ENCODE data around the gene POU6F1.
"Not testable (repeated sequence)": the region's sequence is repeated elsewhere in the genome, so short reads cannot be mapped to it uniquely, and the experiment has no call there.

The POU6F1 gene, protein sequence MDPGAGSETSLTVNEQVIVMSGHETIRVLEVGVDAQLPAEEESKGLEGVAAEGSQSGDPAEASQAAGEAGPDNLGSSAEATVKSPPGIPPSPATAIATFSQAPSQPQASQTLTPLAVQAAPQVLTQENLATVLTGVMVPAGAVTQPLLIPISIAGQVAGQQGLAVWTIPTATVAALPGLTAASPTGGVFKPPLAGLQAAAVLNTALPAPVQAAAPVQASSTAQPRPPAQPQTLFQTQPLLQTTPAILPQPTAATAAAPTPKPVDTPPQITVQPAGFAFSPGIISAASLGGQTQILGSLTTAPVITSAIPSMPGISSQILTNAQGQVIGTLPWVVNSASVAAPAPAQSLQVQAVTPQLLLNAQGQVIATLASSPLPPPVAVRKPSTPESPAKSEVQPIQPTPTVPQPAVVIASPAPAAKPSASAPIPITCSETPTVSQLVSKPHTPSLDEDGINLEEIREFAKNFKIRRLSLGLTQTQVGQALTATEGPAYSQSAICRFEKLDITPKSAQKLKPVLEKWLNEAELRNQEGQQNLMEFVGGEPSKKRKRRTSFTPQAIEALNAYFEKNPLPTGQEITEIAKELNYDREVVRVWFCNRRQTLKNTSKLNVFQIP

DNA sequence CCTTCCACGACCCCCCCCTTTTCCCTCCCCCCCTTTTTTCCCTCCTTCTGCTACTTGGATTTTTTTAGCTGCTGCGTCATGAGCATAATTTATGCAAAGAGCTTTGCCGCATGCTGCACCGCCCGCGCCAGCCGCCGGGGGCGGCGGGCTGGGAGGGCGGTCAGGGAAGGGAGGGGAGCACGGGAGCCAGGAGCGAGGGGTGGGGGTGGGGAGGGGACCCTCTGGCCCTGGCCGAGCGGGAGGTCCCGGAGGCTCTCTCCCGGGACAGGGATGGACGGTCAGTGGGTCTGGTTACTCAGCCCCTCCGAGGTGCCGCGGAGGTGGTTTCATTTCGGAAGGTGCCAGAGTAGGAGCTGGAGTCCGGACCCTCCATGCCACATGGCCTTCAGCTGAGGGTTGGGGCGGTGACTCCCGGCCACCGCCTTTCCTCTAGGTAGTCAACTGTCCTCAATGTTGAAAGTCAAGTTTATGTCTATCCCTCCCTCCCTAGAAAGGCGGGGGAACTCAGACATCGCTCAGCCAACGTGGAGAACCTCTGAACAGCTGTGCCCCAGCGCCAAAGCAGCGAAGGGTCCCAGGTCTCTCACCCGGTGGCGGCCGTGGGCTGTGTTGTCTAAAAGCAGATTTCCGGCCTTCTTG is at the start of gene POU6F1:
Gene POU6F1, minus strand, starts transcription at position 95 of the 639 bp plus-strand sequence. CDS start 11,226 bp downstream, outside the sequence.
- peak; percentile 73 to 80 for DNase-seq

DNA sequence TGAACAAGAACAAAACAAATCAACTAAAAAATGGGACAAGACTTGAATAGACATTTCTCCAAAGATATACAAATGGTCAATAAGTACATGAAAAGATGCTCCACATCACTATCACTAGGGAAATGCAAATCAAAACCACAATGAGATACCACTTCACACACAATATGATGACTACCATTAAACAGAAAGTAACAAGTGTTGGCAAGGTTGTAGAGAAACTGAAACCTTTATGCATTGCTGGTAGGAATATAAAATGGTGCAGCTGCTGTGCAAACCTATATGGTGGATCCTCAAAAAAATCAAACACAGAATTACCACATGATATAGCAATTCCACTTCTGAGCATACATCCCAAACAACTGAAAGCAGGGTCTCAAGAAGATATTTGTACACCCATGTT is 47.2 kb upstream of the POU6F1 start:
- DNase-seq = no peak

DNA sequence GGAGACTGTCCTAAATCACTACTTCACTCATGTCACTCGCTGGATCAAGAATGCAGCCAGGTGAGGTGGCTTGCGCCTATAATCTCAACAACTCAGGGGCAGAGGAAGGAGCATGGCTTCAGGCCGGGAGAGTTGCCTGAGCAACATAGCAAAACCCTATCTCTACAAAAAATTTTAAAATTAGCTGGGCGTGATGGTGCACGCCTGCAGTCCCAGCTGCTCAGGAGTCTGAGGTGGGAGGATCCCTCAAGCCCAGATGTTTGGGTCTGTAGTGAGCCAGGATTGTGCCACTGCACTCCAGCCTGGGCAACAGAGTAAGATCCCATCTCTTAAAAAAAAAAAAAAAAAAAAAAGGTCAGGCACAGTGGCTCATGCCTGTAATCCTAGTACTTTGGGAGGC is 46.4 kb upstream of the POU6F1 start:
- DNase-seq = no peak

DNA sequence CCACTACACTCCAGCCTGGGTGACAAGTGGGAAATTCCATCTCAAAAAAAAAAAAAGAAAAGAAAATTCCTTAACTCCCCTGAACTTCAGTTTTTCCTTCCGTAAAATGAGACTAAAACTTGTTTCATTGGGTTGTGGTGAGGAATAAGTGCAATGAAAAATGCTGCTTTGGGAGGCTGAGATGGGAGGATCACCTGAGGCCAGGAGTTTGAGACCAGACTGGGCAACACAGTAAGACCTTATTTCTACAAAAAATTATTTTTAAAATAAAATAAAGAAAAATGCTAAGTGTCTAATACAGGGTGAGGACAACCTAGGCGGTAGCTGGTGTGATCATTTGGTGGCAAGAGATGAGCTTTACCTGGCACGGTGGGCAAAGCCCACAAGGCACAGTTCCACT is 45.5 kb upstream of the POU6F1 start:
- DNase-seq = no peak

DNA sequence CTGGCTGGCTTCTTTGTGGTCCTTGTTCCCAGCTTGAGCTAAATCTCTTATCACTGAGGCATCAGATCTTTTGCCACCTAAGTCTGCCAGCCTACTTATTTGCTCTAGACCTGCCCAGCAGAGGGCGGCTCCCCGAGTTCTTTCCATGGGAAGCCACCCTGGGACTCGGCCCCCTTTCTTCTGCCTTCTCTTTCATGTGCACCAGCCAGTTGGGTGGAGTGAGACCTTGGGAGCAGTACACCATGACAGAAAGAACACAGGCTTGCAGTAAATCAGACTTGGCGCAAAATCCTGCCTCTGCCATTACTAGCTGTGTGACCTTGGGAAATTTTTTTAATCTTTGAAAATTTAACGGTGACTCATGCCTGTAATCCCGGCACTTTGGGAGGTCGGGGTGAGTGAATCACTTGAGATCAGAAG is 44.9 kb upstream of the POU6F1 start:
- DNase-seq = no peak

DNA sequence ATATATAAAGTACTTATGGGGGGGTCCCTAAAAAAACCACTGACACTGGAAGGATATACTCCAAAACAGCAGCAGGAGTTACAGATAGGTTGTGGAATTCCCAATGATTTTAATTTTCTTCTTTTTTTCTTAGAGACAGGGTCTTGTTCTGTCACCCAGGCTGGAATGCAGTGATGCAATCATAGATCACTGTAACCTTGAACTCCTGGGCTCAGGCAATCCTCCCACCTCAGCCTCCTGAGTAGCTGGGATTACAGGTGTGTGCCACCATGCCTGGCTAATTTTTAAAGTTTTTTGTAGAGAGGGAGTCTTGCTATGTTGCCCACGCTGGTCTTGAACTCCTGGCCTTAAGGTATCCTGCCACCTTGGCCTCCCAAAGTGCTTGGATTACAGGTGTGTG is 41.7 kb upstream of the POU6F1 start:
- not testable (repeated sequence) for DNase-seq

DNA sequence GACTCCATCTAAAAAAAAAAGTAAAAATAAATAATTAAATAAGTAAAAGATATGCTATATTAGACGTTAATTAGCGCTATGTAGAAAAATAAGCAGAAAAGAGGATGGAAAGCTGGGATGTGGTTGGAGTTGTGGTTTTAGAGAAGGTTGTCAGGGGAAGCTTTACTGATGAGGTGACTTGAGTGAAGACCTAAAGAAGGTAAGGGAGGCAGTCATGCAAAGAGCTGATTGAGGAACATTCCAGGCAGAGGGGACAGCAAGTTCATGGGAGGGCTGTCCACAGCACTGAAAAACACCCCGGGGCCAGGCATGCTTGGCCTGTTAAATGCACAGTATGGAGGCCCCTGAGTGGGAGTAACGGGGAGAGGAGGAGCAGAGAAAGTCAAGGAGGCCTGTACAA is 36.7 kb upstream of the POU6F1 start:
- DNase-seq = no peak

DNA sequence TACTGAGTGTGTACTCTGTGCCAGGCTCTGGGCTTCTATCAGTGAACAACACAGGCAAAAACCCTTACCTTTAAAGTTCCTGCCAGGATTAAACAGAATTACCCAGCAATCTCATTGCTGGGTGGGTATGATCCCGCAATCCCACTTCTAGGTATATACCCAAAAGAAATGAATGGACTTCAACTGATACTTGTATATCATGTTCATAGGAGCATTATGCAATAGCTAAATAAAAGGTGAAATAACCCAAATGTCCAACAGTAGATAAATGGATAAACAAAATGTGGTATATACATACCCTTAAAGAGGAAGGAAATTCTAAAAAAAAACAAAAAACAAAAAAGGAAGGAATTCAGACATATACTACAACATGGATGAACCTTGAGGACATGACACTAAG is 35.4 kb upstream of the POU6F1 start:
- no peak for DNase-seq

DNA sequence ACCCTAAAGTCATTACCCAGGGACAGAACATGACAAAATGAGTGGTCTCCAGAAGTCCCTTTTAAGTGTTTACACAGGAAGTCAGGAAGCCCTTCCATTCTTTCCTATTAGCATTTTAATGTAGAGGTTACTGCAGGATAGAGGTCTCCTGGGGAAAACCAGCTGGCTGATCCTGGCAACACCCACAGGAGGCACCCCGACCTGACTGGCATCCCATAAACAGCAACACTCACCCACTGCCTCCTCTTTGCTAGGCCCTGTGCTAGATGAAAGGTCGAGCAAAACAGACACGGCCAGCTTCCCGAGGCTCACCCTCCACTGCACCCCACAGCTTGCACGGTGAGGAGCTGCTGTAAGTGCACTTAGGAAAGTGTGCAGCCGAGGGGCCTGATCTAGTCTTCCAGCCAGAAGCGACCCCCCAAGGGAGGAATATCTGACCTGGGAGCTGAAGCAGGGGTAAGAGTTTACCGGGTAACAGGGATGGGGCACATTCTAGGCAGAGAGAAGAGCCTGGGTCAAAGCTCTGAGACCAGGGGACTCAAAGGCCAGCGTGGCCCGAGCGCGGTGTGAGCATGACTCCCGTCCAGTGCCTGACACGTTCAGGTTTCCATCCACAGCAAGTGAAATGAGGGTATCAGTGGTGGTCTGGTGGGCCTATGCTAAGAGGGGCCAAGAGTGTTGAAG is 29.8 kb upstream of the POU6F1 start:
- DNase-seq = no peak

DNA sequence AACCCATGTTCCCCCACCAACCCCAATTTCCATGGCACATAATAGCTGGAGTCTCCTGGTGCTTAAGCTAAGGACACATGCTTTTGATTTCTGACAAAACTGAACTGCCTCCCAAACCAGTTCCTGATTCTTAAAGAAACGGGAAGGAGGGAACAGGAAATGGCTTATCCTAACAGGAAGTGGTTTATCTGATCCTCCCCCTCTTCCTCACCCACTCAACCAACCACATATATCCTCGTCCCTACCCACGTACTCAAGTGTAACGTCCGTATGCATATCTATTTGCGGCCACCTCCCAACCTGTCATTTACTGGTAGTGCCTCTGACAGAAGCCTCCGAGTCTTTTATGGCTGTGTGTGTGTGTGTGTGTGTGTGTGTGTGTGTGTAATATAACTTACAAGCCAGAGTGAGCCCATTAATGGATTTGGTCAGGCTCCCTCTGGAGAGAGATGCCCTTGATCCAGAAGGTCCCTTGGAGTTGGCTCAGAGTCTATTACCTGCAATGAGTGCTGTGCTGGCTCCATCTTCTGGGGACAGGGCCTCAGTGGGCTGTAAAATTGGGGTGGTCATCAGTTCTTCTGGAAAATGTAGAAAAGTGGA is 28.5 kb upstream of the POU6F1 start:
- DNase-seq = peak in 1 of 2 experiments; percentile 41

DNA sequence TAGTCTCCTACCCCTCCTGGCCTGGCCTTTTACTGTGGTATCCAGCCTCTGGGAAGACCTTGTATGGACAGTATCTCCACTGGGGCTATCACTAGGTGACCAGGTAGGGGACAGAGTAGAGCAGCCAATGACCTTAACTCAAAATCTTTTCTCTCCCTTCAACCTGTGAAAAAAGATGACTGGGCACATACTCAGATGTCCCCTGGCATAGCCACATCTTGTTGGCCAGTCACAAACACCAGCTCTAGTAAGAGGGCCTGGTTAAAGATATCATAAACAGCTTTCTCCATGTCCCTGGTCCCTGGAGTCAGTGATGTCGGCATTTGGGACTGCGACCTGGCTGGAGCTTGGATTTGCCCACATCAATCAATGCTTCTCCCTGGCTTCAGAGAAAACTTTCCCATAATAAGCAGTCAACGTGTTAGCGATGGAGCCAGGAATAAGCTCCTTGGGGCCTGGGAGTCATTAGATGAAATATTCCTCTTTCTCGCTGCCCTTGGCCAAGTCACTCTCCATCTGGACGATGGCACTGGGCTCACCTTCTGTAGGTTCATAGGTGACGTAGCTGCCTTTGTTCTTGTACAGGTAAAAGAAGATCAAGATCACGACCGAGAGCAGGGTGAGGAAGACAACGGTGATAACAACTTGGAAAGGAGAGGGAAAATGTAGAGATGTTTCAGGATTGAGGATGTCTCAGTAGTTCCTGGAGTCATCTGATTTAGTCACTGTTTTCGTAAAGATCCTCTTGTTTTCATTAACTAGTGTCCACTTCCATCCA is 27.8 kb upstream of the POU6F1 start:
- DNase-seq = no peak

DNA sequence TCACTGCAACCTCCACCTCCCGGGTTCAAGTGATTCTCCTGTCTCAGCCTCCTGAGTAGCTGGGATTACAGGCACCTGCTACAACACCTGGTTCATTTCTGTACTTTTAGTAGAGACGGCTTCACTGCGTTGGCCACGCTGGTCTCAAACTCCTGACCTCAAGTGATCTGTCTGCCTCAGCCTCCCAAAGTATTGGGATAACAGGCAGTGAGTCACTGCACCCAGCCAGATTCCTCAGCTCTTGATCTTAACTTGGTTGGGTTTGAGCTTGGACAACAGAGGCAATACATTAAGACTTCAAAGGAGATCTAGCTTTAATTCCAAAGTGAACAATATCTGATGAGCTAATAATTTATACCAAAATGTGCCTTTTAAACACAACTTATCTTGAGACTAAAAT is 26.4 kb upstream of the POU6F1 start:
- no peak for DNase-seq

DNA sequence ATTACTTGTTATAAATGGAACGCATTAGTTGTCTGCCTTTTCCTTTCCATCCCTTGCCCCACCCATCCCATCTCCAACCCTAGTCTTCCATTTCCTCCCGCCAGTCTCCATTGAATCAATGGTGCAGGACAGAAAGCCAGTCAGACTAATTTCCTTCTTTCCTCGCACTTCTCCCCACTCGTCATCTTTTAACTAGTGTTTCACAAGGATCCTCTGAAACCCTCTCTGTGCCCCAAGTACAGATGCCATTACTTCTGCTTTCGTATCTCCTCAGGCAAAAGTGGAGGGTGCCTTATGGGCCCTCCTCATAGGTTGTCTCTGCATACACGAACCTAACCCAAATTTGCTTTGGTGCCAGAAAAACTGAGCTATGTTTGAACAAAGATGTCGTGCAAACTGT is 25.0 kb upstream of the POU6F1 start:
- DNase-seq = no peak

DNA sequence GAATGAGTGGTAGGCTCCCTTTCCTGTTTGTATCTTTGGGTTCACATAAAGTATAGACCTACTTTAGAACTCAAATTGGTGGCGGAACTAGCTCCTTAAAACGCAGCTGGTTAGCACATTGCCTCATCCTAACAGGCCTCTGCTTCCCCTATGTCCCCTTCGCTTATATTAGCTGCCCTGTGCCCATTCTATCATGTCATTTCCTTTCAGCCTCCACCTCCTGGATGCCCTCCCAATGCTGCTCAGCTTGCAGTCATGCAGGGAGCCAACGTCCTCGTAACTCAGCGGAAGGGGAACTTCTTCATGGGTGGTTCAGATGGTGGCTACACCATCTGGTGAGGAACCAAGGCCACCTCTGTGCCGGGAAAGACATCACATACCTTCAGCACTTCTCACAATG is 24.3 kb upstream of the POU6F1 start:
- peak in 1 of 2 experiments; percentile 20 for DNase-seq

DNA sequence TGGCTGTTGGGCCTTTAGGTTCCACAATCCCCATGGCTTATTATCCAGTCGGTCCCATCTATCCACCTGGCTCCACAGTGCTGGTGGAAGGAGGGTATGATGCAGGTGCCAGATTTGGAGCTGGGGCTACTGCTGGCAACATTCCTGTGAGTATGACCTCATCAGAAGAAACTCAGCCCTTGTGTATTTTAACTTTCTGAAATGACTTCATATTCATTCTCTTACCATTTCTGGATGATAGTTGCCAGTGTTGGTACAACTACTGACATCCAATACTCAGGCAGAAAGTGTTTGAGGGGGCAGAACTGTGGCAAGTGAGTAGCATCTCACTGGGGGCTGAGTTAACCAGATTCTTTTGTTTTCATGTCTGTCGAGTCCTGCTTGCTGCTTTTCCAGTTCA is 23.1 kb upstream of the POU6F1 start:
- no peak for DNase-seq

DNA sequence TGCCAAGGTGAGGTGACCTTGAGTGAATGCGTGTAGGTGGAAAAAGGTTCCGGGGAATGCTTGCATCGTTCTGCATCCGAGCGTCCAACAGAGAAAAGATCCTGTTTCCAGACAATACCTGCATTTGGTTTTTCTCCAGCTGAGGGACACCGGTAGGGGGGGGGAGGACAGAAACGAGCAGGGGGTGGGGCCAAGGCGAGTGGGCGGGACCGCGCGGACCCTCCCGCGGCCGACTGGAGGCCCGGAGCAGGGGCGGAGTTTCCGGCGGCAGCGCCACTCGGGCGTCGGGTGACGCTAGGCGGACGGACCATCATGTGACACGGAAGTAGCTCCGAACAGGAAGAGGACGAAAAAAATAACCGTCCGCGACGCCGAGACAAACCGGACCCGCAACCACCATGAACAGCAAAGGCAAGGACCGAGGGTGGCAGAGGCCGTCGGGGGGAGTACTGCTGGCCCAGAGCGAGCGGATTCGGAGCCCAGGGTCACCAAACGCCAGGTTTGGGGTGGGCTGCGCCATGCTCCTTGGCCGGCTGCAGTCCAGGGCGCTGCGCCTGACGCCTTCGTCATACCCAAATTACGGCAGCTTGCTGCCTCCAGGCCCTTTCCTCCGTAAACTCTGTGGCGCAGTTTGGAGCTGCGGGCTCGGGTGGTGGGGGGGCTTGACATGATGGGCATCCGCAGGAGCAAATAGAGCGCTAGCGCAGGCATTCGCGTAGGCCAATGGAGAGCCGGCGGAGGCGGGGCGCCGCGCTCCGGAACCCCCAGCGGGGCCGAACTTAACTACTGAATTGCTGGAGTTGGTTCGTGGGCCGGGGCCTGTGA is 20.9 kb upstream of the POU6F1 start, which contains the start of gene DAZAP2:
Gene DAZAP2, plus strand, starts transcription at position 317 of the 825 bp plus-strand sequence. Its CDS starts 82 bp downstream, at position 399.
- DNase-seq = peak; percentile 92 to 96

DNA sequence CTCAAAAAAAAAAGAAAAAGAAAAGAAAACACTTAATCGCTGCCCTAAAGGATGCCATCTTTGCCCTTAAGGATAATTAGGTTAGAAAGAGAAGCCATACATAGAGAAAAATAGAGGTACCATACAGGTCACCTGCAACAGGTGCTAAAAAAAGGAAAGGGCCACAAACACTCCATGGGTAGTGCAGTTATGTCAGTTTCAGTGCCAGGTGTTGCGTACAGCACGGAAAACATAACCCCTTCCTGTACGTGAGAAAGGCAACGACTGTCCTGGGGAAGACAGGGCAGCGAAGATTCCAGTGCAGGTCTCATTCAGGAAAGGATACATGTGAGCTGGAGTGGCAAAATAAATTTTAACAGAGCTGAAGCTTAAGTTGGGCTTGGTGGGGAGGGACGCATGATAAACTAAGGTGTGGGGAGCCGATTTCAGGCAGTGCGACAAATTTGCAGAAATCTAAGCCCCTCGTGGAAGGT is 20.2 kb upstream of the POU6F1 start:
- no peak for DNase-seq

DNA sequence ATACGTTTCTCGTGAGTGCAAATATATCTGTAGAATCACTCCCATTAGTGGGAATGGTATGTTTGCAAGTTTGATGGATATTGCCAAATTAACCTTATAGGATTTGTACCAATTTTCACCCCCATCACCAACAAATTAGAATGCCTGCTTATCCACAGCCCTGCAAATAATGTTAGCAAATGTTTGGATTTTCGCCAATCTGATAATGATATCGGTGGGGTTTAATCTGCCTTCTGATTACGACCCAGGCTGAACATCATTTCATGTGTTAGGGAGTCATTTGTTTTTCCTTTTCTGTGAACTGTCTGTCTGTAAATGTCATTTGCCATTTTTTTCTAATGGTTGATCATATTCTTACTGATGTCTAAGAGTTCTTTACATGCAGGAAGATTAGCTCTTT is 16.7 kb upstream of the POU6F1 start:
- no peak for DNase-seq

DNA sequence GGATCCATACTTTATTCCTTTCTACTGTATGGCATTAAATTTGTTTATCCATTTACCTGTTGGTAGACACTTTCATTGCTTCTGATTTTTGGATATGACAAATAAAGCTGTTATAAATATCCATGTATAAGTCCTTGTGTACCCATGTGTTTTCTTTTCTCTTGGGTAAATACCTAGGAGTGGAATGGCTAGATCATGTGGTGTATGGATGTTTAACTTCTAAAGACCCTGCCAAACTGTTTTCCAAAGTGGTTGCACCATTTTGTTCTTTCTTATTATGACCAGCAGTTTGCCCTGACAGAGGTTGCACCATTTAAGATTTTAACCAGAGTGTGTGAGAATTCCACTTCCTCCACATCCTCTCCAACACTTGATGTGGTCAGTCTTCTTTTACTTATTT is 14.8 kb upstream of the POU6F1 start:
- no peak for DNase-seq

DNA sequence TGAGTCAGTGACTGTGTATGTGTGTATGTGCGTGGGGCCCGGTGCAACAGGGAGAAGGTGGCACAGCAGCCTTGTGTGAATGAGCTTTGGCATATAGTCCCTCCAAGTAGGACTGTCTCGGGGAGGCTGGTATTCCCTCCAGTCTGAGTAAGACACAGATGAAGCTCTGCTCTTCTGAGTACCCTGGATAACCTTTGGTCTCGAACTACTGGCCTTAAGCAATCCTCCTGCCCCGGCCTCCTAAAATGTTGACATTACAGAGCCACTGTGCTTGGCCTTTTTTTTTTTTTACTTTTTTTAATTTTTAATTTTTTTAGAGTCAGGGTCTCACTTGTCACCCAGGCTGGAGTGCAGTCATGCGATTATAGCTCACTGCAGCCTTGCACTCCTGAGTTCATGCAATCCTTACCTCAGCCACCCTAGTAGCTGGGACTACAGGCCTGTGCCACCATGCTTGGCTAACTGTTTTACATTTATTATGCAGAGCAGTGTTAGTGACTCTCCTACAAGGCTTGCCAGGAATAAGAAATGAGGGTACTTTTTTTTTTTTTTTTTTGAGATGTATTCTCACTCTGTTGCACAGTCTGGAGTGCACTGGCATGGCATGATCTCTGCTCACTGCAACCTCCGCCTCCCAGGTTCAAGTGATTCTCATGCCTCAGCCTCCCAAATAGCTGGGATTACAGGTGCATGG is 11.4 kb upstream of the POU6F1 start:
- no peak for DNase-seq
